GM21367 (cell line): ENCODE measurements around the gene BBS10.
"Not testable (repeated sequence)": the region's sequence is repeated elsewhere in the genome, so short reads cannot be mapped to it uniquely, and the experiment has no call there.

Experiments used
- ATAC-seq: cut with Tn5 transposase; IDR thresholded peaks from one replicate; pipeline ENCODE4 v1.9.1; 2021; ENCODE audit not compliant: unreplicated experiment

The BBS10 gene

GRCh38 chr12:76348079-76348901 is at the start of gene BBS10:
BBS10 (minus strand) TSS chr12:76348415; CDS start chr12:76348358, 57 bp downstream.
- peak; percentile 96 for ATAC-seq

- ATAC-seq, result no peak
These were observed 43.2 kb upstream of the BBS10 start for GRCh38 chr12:76391461-76391860.

- ATAC-seq, result no peak
These were observed 39.4 kb upstream of the BBS10 start for GRCh38 chr12:76387614-76388013.

- ATAC-seq, result no peak
These were observed 36.3 kb upstream of the BBS10 start for GRCh38 chr12:76384560-76384959.

- ATAC-seq, result no peak
These were observed 35.8 kb upstream of the BBS10 start for GRCh38 chr12:76383988-76384387.

- ATAC-seq, result no peak
These were observed 31.0 kb upstream of the BBS10 start for GRCh38 chr12:76379261-76379660.

GRCh38 chr12:76376876-76377275 is 28.7 kb upstream of the BBS10 start:
- ATAC-seq, result not testable (repeated sequence)

- ATAC-seq, result no peak
These were observed 27.7 kb upstream of the BBS10 start for GRCh38 chr12:76375939-76376338.

- ATAC-seq, result no peak
These were observed 27.3 kb upstream of the BBS10 start for GRCh38 chr12:76375470-76375869.

- no peak for ATAC-seq
These were observed 26.3 kb upstream of the BBS10 start for GRCh38 chr12:76374386-76375020.

GRCh38 chr12:76368230-76368629 is 20.0 kb upstream of the BBS10 start:
- ATAC-seq, result no peak

GRCh38 chr12:76366163-76366562 is 17.9 kb upstream of the BBS10 start:
- no peak for ATAC-seq

GRCh38 chr12:76364131-76364530 is 15.9 kb upstream of the BBS10 start:
- not testable (repeated sequence) for ATAC-seq

GRCh38 chr12:76360316-76360715 is 12.1 kb upstream of the BBS10 start:
- no peak for ATAC-seq

GRCh38 chr12:76356071-76356470 is 7.9 kb upstream of the BBS10 start:
- no peak for ATAC-seq

- peak; percentile 37 for ATAC-seq
These were observed 1.3 kb downstream of the BBS10 start for GRCh38 chr12:76346798-76347420.

GRCh38 chr12:76346236-76346635 is 2.0 kb downstream of the BBS10 start:
- ATAC-seq, result no peak

- no peak for ATAC-seq
These were observed 2.6 kb downstream of the BBS10 start for GRCh38 chr12:76345569-76345968.

- no peak for ATAC-seq
These were observed 6.7 kb downstream of the BBS10 start for GRCh38 chr12:76341436-76342030.

- ATAC-seq, result no peak
These were observed 7.4 kb downstream of the BBS10 start for GRCh38 chr12:76340680-76341435.

GRCh38 chr12:76337583-76337982 is 10.6 kb downstream of the BBS10 start:
- ATAC-seq, result no peak
